Body of pancreas (tissue), 4 donors: ENCODE data around the gene CDH4.

Source experiments
- CTCF ChIP-seq, 7 experiments: fragments of 450-650 bp in 4 of 7; fragments of 200-600 bp in 3 of 7; sonication (generic) in 3 of 7; IDR thresholded peaks; one replicate each; pipeline ENCODE4 v1.5.1; 2016 to 2019; ENCODE audit warnings: antibody characterized with exemption in 7 of 7
- POLR2A ChIP-seq, 3 donors: fragments of 450-650 bp; IDR thresholded peaks; one replicate each; pipeline ENCODE4 v1.6.1; 2016; ENCODE audit warnings: antibody characterized with exemption in 3 of 3, mild to moderate bottlenecking in 2 of 3

DNA sequence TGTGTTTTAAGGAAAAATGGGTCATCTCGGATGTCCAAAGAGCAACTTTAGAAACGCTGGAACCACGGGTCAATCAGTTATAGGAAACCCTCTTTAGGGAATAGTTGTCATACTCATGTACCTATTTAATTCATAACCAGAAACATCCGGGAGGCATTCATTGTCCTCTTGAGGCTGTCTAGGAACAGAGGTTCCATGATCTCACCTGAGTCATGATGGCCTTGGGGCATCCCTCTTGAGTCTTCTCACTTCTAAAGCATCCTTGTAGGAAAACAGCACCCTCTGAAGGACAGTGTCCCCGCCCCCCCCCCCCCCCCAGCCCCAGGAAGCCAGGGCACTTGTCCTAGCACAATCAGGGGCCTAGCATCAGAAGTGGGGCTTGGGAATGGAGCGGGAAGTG, 46.3 kb upstream of the CDH4 start:
- TF ChIP-seq CTCF (IDR thresholded peaks at IDR 0.05) (no peak), POLR2A (IDR thresholded peaks at IDR 0.05) (no peak)
